ENCODE data around the gene BPIFB3.

Gene BPIFB3

DNA sequence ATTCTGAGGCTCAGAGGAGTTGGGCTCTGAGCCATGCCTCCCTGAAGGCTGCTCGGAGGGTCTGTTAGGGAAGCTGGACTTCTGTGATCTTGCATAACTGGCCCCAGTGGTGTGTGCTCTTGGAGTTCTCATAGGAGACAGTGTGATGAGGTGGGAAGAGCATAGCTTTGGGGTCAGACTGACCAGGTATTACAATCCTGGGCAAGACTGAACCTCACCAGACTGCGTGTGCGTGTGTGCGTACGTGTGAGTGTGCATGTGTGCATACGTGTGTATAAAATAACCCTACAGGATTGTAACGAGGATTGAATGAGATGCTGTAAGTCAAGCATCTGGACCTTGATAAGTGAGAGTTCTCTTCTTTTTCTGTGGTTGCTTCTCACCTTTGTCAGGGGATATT is 36.2 kb upstream of the BPIFB3 start:
- TF ChIP-seq, protein P1, sequence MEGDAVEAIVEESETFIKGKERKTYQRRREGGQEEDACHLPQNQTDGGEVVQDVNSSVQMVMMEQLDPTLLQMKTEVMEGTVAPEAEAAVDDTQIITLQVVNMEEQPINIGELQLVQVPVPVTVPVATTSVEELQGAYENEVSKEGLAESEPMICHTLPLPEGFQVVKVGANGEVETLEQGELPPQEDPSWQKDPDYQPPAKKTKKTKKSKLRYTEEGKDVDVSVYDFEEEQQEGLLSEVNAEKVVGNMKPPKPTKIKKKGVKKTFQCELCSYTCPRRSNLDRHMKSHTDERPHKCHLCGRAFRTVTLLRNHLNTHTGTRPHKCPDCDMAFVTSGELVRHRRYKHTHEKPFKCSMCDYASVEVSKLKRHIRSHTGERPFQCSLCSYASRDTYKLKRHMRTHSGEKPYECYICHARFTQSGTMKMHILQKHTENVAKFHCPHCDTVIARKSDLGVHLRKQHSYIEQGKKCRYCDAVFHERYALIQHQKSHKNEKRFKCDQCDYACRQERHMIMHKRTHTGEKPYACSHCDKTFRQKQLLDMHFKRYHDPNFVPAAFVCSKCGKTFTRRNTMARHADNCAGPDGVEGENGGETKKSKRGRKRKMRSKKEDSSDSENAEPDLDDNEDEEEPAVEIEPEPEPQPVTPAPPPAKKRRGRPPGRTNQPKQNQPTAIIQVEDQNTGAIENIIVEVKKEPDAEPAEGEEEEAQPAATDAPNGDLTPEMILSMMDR (IDR thresholded peaks at IDR 0.05; ENCODE audit: low read depth, low read length): no peak
- no peak for DNase-seq (ENCODE audit: low read depth in 2 of 2)

DNA sequence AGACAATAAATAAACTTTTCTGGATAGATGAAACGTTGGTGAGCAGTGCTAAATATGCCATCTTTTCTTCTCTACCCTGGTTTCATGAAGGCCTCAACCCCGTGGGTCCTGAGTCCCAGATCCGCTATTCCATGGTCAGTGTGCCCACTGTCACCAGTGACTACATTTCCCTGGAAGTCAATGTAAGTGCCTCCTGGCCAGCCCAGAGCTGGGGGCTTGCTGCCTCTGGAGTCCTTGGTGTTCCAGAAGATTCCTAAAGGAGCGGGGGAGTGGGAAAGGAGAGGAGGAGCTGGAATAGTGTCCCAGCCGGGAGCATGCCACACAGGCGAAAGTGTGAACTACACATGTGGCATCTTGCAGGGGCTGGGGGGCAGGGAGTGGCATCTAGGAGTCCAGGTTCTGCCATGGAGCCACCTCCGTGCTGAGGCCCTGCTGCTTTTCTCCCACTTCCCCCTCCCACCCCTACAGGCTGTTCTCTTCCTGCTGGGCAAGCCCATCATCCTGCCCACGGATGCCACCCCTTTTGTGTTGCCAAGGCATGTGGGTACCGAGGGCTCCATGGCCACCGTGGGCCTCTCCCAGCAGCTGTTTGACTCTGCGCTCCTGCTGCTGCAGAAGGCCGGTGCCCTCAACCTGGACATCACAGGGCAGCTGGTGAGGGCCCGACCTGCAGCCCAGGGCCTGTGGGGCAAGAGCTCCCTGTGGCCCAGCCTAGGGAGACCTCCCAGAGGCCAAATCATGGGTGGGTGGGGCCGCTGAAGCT is 35.4 kb upstream of the BPIFB3 start:
- no peak for DNase-seq (ENCODE audit: low read depth in 2 of 2)
- H3K4me3 ChIP-seq (replicated peaks in 1 of 2; ENCODE audit: low read depth in 2 of 2, low read length in 2 of 2): no peak overlapping the region
- TF ChIP-seq, protein P1 (IDR thresholded peaks at IDR 0.05; ENCODE audit: low read depth, low read length): no peak

More for the DNA sequence above, 36.2 kb upstream of the BPIFB3 start:
- H3K4me3 ChIP-seq (replicated peaks in 1 of 2; ENCODE audit: low read depth in 2 of 2, low read length in 2 of 2): no peak overlapping the region

DNA sequence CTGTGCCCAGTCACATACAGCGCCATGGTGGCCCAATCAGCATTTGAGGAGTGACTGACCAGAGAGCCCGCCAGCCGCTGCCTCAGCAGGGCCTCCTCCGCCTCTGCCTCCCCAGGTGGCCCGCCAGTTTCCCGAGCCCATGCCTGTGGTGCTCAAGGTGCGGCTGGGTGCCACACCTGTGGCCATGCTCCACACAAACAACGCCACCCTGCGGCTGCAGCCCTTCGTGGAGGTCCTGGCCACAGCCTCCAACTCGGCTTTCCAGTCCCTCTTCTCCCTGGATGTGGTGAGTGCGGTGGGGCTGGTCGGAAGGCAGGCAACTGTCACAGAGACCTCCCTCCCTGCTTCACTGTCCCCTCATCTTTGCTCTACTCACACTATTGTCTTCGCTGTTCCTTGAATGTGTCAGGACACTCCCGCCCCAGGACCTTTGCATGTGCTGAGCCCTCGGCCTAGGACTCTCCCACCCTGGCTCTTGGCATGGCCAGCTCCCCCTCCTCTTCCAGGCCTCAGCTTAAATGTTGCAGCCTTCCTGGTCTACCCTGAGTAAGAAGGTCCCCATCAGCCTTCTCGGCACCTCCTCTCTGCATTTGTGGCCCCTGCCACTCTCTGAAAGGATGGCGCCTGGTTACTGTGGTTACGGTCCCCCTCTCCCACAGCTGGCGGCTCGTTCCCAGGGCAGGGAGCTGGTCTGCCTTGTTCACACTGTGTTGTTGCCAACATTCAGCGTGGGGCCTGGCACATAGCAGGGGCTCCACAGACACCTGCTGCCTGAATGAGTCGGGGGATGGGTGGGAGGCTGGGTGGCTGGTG is 34.0 kb upstream of the BPIFB3 start:
- TF ChIP-seq, protein P1 (IDR thresholded peaks at IDR 0.05; ENCODE audit: low read depth, low read length): no peak
- no peak overlapping the region for H3K4me3 ChIP-seq (replicated peaks in 1 of 2; ENCODE audit: low read depth in 2 of 2, low read length in 2 of 2)
- no peak for DNase-seq (ENCODE audit: low read depth in 2 of 2)

DNA sequence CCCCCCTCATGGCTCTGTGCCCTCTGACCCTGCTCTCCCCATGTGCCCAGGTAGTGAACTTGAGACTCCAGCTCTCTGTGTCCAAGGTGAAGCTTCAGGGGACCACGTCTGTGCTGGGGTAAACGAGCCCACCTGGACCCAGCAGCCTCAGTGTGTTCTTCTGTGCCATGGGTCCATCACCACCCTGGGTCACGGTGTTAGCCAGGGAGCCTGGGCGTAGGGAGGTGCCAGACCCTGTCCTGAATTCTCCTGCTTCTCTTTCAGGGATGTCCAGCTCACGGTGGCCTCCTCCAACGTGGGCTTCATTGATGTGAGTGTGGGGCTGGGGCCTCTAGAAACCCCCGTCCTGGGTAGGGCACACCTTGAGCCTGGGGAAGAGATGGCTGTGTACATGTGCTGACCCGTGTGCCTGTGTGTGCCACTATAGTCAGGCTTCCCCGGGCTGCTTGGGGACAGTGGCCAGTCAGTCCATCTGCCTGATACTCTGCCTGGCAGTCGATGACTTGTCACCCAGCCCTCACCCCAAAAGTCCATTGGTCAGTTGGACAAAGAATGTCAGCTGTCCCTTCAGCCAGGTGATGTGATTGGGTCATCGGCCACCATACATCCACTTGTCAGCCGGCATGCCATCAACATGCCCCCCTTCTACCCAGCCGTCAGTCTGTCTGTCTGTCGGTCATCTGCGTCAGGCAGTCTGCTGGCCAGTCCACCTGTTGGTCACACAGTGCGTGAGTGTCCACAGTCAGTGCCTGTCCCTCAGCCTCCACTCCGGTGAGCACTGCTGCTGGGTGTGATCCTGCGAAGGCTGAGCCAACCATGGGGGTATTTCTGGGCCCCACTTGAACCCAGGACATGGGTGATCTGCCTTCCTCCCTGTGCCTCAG is 33.2 kb upstream of the BPIFB3 start:
- H3K4me3 ChIP-seq (replicated peaks in 1 of 2; ENCODE audit: low read depth in 2 of 2, low read length in 2 of 2): no peak overlapping the region
- TF ChIP-seq, protein P1 (IDR thresholded peaks at IDR 0.05; ENCODE audit: low read depth, low read length): no peak
- DNase-seq (ENCODE audit: low read depth in 2 of 2): no peak

DNA sequence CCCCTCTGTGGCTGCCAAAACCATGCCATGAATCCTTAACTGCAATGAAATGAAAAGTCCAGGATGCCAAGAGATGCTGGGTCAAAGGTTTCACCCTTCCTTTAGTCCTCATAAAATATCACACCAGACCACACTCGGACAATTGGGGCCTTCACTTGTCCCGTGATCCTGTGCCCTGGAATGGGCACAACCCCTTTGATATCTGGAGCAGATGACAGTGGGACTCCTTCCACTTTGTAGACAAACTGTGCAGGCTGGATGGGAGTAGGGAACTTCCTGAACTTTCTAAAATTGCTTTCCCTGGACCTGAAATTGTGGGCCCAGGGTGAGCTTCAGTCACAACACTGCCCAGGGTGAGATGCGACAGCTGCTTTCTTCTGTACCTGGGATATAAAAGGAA is 31.8 kb upstream of the BPIFB3 start:
- no peak for DNase-seq (ENCODE audit: low read depth in 2 of 2)
- H3K4me3 ChIP-seq (replicated peaks in 1 of 2; ENCODE audit: low read depth in 2 of 2, low read length in 2 of 2): no peak overlapping the region
- TF ChIP-seq, protein P1 (IDR thresholded peaks at IDR 0.05; ENCODE audit: low read depth, low read length): no peak

DNA sequence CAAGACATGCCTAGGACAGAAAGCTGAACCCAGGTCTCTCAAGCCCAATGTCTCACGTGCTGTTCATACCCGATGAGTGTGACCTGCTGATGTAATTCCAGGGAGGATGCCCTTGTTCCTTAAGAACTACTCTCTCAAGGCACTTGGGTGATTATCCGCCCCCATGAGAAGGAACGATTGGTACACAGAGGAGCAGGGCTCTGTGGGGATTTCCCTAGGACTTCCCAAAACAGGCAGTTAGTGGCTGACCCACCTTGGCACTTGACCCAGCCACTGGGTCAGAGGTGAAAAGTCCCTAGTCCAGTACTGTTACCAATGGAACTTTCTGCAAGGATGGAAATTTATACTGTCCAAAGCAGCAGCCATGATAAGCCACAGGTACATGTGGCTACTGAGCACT is 31.4 kb upstream of the BPIFB3 start:
- H3K4me3 ChIP-seq (replicated peaks in 1 of 2; ENCODE audit: low read depth in 2 of 2, low read length in 2 of 2): no peak overlapping the region
- no peak for DNase-seq (ENCODE audit: low read depth in 2 of 2)
- TF ChIP-seq, protein P1 (IDR thresholded peaks at IDR 0.05; ENCODE audit: low read depth, low read length): no peak

Measured in cardiac fibroblast (primary cell).